ENCODE results near the gene LMOD2. TPM values are rescaled to one million over a fixed set of nuclear protein-coding genes. Genes with fewer than 3 reads are reported as not detected.

LMOD2 gene
- total RNA-seq, 6 experiments from 2014 or later: not detected

DNA sequence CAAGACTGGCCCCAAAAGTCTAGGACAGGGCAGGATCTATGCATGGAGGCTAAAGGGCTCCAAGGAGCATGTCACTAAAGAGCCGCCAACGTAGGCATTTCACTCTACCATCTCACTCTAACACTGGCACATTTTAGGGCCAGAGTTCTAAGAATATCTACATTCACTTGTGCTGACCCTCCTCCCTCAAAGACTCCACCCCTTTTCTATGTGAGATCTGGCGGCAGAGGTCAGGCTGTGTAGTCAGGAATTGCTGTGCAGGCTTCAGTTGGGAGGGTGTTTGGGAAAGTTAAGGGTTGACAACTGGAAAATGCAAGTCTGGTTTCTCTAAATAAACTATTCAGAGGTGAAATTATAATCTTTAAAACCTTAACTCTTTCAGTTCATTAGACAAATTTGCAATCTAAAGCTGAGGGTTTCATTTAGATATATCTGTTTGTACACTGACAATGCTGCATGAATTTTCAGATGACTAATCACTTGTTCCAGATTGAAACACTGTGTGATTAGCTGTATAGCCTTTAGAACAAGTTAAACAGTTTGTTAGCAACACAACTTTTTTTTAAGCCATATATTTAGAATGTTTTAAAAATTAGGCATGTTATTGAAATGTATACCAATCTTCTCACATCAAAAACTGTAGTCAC is 18.2 kb downstream of the LMOD2 start:
- H3K4me3 Mint-ChIP-seq: no peak overlapping the region
- peaks cover 19% of the 10 kb centered on the region for H3K4me1 Mint-ChIP-seq (ENCODE audit: low read depth)
- no peak for DNase-seq
- no peaks in the 10 kb centered on the region for H3K36me3 Mint-ChIP-seq (ENCODE audit: low read depth)
- H3K9me3 Mint-ChIP-seq: no peaks in the 10 kb centered on the region
- H3K27ac Mint-ChIP-seq: no peak overlapping the region
- TF ChIP-seq, protein P1, sequence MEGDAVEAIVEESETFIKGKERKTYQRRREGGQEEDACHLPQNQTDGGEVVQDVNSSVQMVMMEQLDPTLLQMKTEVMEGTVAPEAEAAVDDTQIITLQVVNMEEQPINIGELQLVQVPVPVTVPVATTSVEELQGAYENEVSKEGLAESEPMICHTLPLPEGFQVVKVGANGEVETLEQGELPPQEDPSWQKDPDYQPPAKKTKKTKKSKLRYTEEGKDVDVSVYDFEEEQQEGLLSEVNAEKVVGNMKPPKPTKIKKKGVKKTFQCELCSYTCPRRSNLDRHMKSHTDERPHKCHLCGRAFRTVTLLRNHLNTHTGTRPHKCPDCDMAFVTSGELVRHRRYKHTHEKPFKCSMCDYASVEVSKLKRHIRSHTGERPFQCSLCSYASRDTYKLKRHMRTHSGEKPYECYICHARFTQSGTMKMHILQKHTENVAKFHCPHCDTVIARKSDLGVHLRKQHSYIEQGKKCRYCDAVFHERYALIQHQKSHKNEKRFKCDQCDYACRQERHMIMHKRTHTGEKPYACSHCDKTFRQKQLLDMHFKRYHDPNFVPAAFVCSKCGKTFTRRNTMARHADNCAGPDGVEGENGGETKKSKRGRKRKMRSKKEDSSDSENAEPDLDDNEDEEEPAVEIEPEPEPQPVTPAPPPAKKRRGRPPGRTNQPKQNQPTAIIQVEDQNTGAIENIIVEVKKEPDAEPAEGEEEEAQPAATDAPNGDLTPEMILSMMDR (IDR thresholded peaks at IDR 0.05): no peak
- H3K27me3 Mint-ChIP-seq (ENCODE audit: insufficient read depth): peaks cover 1% of the 10 kb centered on the region

DNA sequence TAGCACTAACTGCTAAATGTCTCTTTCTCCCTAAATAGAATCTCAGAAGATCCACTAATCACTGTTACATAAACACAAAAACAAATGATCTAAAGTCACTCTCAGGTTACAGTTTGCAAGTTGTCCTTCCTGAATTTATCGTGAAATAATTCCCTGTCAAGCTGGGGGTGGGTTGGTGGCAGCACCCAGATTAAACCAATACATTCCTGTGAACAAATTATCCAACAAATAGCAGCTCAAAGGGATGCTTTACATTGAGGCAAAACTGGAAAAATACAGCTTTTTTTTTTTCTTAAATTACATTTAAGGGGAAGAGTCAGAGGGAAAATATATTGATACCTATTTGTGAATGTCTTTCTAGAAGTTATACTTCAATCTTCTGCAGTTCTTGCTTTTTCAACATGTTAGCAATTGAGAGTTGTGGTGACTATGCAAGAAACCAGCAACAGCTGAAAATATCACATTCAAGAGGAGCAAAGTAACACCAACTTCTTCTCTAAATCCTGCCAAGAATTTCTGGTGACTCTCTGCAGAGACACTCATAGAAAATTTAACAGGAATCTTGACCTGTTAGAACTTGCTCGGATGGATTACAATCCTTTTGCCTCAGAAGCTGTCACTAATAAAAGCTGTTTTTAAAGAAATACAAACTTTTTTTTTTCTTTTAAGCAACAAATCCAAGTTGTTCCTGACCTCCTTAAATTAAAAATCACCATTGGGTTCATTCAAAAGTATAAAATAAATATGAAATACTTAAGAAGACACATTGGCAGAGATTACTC is 18.9 kb downstream of the LMOD2 start:
- Mint-ChIP-seq H3K27me3 (ENCODE audit: insufficient read depth) (no peaks in the 10 kb centered on the region; the same call in none of the 2 replicates), H3K36me3 (ENCODE audit: low read depth) (no peaks in the 10 kb centered on the region), H3K4me1 (ENCODE audit: low read depth) (peaks cover 19% of the 10 kb centered on the region), H3K4me3 (no peak overlapping the region), H3K9me3 (no peaks in the 10 kb centered on the region), H3K27ac (no peak overlapping the region)
- peak; percentile 20 for DNase-seq
- TF ChIP-seq, protein P1 (IDR thresholded peaks at IDR 0.05): no peak

- Mint-ChIP-seq H3K36me3 (ENCODE audit: low read depth) (no peaks in the 10 kb centered on the region), H3K4me3 (no peak overlapping the region), H3K9me3 (no peaks in the 10 kb centered on the region), H3K4me1 (ENCODE audit: low read depth) (peaks cover 19% of the 10 kb centered on the region), H3K27ac (no peak overlapping the region), H3K27me3 (ENCODE audit: insufficient read depth) (no peaks in the 10 kb centered on the region; the same call in 1 of the 2 replicates)
- TF ChIP-seq, protein P1 (IDR thresholded peaks at IDR 0.05): no peak
- DNase-seq: no peak
These were observed 19.5 kb downstream of the LMOD2 start for GRCh38 chr7:123675181-123675473.

DNA sequence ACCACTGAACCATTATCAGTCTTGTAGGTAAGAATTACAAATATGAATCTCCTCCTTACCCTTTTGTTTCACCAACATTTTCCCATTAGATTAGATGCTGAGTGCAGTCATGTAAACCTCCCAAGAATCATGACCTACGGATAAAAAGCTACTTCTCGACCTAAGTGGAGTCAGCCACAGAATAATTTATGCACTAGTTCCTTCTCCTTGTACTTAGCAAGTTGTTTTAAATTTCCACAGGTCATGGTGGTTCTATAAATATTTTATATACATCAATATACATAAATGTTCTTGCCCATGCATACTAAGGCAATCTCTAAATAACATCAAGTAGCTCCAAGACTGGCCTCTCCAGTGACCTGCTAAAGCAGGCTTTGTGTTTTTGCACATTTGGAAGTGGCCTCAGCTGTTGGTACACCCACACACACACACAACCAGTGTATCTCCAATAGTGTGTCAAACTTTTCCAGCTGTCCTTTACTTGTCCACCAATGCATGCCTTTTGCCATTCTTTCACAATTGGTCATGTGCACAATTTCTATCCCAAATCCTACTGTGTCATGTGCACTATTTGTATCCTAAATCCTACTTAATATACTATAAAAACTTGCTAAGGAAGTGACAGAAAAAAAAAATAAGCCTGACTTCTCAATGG is 21.5 kb downstream of the LMOD2 start:
- TF ChIP-seq, protein P1 (IDR thresholded peaks at IDR 0.05): no peak
- no peaks in the 10 kb centered on the region for H3K9me3 Mint-ChIP-seq
- H3K27ac Mint-ChIP-seq: no peak overlapping the region; the same call in 1 of the 2 replicates
- H3K4me3 Mint-ChIP-seq: no peak overlapping the region
- H3K36me3 Mint-ChIP-seq (ENCODE audit: low read depth): no peaks in the 10 kb centered on the region
- no peaks in the 10 kb centered on the region; the same call in 1 of the 2 replicates for H3K27me3 Mint-ChIP-seq (ENCODE audit: insufficient read depth)
- peaks cover 19% of the 10 kb centered on the region for H3K4me1 Mint-ChIP-seq (ENCODE audit: low read depth)
- no peak for DNase-seq

- no peaks in the 10 kb centered on the region for H3K9me3 Mint-ChIP-seq
- H3K27ac Mint-ChIP-seq: no peak overlapping the region
- peaks cover 13% of the 10 kb centered on the region for H3K4me1 Mint-ChIP-seq (ENCODE audit: low read depth)
- DNase-seq: no peak
- H3K27me3 Mint-ChIP-seq (ENCODE audit: insufficient read depth): no peaks in the 10 kb centered on the region
- H3K36me3 Mint-ChIP-seq (ENCODE audit: low read depth): no peaks in the 10 kb centered on the region
- TF ChIP-seq, protein P1 (IDR thresholded peaks at IDR 0.05): no peak
- H3K4me3 Mint-ChIP-seq: no peak overlapping the region
These were observed 23.9 kb downstream of the LMOD2 start for GRCh38 chr7:123679614-123680013.

All from HFFc6 (cell line).